GM19351 (cell line): ENCODE results near the gene TAS2R40.
"Not testable (repeated sequence)": the region's sequence is repeated elsewhere in the genome, so short reads cannot be mapped to it uniquely, and the experiment has no call there.

Experiments used
- ATAC-seq: cut with Tn5 transposase; IDR thresholded peaks from one replicate; pipeline ENCODE4 v1.9.1; 2021; ENCODE audit warnings: mild to moderate bottlenecking, moderate library complexity; ENCODE audit not compliant: unreplicated experiment

The TAS2R40 gene

DNA sequence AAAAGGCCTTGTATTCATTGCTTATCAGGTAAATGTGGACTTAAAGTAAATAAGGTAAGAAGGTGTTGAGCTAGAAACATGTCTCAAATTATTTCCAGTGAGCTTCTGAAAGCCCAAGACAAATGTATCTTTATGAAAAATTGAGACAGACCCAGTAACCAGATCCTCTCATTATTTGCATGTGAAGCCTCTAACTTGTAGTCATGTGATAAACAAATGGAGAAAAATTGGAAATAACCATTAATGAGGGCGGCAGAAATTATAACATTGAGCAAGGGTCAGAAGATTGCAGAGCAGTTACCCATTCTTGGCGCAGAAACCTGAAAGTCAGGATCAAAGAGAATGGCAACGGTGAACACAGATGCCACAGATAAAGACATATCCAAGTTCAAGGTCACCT is at the start of gene TAS2R40:
TAS2R40 (plus strand) TSS at position 301 of the 400 bp plus-strand sequence; CDS start at position 343, 42 bp downstream.
- no peak for ATAC-seq

- no peak for ATAC-seq
Measured at GRCh38 chr7:143172354-143172753, 49.5 kb upstream of the TAS2R40 start.

DNA sequence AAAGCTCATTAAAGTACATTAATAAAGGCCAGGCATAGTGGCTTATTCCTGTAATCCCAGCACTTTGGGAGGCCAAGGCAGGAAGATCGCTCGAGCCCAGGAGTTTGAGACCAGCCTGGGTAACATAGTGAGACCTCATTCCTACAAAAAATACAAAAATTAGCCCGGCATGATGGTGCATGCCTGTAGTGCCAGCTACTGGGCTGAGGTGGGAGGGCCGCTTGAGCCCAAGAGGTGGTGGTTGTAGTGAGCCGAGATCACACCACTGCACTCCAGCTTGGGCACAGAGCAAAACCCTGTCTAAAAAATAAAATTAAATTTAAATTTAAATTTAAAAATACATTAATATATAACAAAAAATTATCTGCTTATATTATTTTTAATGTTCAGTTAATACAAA is 45.7 kb upstream of the TAS2R40 start:
- ATAC-seq = no peak

- ATAC-seq = no peak
Measured at GRCh38 chr7:143177374-143178119, 44.3 kb upstream of the TAS2R40 start.

DNA sequence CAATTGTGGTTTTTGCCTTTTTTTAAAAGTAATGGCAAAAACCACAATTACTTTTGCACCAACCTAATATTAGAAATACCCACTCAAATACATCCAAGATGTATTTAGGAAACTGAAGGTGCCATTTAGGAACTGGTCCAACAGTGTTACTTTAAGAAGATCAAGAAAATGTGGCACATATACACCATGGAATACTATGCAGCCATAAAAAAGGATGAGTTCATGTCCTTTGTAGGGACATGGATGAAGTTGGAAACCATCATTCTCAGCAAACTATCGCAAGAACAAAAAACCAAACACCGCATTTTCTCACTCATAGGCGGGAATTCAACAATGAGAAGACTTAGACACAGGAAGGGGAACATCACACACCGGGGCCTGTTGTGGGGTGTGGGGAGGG is 41.1 kb upstream of the TAS2R40 start:
- ATAC-seq = not testable (repeated sequence)

DNA sequence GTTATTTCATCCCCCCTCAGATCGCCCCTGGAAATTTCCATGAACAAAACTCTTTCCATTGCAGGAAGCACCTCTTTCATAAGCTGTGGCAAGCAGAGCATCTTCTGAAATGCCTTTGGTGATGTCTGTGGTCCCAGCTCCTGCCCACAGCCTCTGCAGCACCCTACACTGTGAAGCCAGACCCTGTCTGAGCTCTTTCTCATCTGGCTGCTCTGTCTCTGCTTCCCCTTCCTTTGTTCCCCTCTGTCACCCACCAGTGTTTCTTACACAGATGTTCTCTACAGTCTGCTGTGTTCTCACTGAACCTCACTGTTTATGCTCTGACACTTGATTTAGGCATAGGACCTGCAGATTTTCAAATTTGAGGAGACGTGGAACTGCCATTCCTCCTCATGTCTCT is 40.5 kb upstream of the TAS2R40 start:
- no peak for ATAC-seq

- ATAC-seq = no peak
Measured at GRCh38 chr7:143183024-143183423, 38.8 kb upstream of the TAS2R40 start, which contains the start of gene TAS2R39. Gene TAS2R39 (plus strand): TSS chr7:143183419. CDS start chr7:143183419, 0 bp downstream.

- no peak for ATAC-seq
Measured at GRCh38 chr7:143185551-143185950, 36.3 kb upstream of the TAS2R40 start.

DNA sequence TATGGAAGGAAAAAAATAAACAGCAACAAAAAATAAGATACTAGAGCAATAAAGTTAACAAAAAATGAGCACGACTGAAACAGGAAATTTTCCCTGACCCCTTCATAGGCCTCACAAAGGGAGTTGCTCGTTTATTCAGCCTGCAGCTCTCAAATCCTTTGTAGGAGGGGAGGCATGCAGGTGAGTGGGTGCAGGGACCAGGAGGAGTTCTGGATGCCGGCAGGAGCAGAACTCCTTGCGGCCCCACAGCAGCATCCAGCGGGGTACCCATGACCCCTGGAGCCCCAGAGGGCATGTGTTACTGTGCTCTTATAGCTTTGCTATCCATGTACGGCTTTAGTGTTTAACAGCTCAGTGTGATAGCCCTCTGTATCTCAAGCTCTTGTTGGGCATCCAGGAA is 32.8 kb upstream of the TAS2R40 start:
- ATAC-seq = no peak

- ATAC-seq = no peak
Measured at GRCh38 chr7:143193880-143194279, 28.0 kb upstream of the TAS2R40 start.

DNA sequence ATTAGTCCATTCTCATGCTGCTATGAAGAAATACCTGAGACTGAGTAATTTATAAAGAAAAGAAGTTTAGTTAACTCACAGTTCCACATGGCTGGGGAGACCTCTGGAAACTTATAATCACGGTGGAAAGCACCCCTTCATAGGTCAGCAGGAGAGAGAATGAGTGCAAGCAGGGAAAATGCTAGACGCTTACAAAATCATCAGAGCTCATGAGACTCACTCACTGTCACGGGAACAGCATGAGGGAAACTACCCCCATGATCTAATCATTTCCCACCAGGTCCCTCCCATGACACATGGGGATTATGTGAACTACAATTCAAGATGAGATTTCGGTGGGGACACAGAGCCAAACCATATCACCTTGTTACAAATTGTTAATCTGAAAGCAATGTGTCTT is 22.8 kb upstream of the TAS2R40 start:
- ATAC-seq = no peak

DNA sequence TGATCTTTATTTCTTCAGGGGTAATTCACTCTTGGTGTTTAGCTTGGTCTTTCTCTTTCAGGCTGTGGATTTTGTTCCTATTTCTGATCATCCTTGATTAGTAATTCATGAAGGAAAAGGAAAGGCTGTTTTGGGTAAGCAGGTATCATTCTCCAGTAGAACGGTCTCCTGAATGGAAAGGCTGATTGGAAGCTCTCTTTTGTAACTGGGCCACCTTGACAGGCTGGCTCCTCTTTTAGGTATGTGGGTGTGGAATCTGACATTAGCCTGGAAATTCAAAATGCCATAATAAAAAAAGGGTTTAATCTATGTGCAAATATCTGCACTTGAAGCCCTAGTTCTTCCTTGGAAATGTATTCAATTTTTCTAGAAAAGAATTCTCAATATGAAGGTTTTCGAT is 19.7 kb upstream of the TAS2R40 start:
- no peak for ATAC-seq

DNA sequence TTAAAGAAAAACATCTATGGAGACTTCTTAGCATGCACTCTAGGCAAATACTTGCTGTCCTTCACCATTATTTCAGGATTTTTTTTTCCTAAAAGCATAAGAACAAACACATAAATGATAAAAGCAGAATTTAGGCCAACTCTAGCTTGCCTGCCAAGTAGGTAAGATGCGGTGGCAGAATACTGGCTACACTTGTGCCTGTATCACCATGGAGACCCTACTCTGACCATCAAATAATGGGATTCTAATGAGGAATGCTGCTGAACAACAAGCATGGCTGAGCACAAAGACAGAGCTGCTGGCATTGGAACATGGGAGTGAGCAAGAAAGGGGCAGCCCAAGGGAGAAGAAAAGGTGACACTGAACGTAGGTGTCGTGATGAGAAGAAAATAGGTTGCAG is 18.5 kb upstream of the TAS2R40 start:
- no peak for ATAC-seq

- ATAC-seq = peak; percentile 88
Measured at GRCh38 chr7:143205560-143206293, 16.1 kb upstream of the TAS2R40 start.

DNA sequence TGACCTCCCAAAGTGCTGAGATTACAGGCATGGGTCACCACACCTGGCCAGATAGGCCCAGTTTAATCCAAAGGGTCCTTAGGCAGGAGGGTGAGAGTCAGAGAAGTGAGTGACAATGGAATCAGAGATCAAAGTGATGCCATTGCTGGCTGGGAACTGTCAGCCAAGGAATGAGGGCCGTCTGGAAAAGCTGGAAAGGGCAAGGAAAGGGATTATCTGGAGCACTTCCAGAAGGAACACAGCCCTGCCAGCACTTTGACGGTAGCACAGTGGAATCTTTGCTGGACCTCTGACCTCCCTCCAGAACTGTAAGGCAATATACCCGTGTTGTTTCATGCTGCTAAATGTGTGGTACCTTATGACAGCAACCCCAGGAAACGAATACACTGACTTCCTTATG is 11.3 kb upstream of the TAS2R40 start:
- no peak for ATAC-seq

DNA sequence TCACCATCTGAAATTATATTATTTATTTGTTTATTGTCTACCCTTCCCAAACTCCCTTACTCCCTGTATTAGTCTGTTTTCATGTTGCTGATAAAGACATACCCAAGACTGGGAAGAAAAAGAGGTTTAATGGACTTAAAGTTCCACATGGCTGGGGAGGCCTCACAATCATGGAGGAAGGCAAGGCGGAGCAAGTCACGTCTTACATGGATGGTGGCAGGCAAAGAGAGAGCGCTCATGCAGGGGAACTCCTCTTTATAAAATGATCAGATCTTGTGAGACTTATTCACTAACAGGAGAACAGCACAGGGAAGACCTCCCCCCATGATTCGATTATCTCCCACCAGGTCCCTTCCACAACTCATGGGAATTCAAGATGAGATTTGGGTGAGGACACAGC is 8.4 kb upstream of the TAS2R40 start:
- ATAC-seq = not testable (repeated sequence)

GRCh38 chr7:143214789-143215679 is 6.8 kb upstream of the TAS2R40 start:
- ATAC-seq = peak; percentile 89

DNA sequence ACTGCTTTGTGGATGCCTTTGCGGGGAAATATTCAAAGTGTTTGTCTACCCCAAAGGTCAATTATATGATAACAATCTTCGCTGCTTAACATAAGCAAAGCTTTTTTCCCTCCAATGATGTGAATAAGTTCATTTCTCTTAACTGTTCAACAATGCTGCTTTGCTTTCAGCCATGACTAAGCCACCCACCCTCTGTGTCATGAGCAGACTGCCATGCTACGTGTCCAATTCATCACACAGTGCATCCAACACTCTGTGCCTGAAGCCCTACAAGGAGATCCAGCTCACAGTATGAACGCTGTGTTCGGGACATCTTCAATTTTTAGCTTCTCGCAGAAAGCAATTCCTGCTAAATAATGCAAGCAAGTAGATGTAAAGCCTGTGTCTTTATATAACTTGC is 5.7 kb upstream of the TAS2R40 start:
- ATAC-seq = no peak

DNA sequence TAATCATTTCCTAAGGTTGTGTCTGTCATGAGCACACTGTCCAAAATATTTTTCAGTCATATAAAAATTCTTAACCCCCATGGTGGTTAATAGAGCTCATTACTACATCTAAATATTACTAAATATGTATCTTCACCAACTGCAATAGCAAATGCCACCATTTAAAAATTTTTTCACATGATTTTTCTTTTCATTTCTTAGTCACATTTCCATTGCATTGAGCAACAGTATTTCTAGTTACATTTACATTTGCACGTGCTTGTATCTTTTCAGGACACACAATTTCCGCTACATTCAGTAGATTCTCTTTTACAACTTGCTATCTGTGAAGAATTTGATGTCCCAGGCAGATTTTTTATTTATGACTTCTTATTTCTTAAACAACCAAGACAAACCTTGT is 5.2 kb upstream of the TAS2R40 start:
- ATAC-seq = no peak

- ATAC-seq = no peak
Measured at GRCh38 chr7:143217806-143218205, 4.0 kb upstream of the TAS2R40 start.

GRCh38 chr7:143221286-143221685 is 551 bp upstream of the TAS2R40 start:
- ATAC-seq = no peak
